Activated CD8-positive, alpha-beta memory T cell treated with anti-CD3 and anti-CD28 coated beads, Interleukin-2, amount 10 ng/mL, durations not matched to agents 7 days and 5 days (primary cell): ENCODE data around the gene BLCAP. TPM values are rescaled to one million over a fixed set of nuclear protein-coding genes. Genes with fewer than 3 reads are reported as not detected.
"Not testable (repeated sequence)": the region's sequence is repeated elsewhere in the genome, so short reads cannot be mapped to it uniquely, and the experiment has no call there.

ENCODE experiments used
- ATAC-seq: fragments of 150-1000 bp; cut with Tn5 transposase; one replicate; pipeline ENCODE4 v1.10.0; 2021; ENCODE audit warnings: moderate library complexity
- CTCF ChIA-PET: fragments of 350-600 bp; sonication (Branson Sonifier 250); formaldehyde crosslinking; loops from one replicate; lab custom pipeline; 2021; ENCODE audit warnings: antibody characterized with exemption; lab: Charles Lee
- DNase-seq: peaks from one replicate; pipeline ENCODE4 v3.0.0-alpha.2; 2020
- H3K27ac Mint-ChIP-seq: one replicate; pipeline ENCODE4 v1.8.0; 2021; ENCODE audit warnings: mild to moderate bottlenecking, mixed read lengths
- H3K27me3 Mint-ChIP-seq: one replicate; pipeline ENCODE4 v1.8.0; 2021; ENCODE audit warnings: mixed read lengths
- H3K36me3 Mint-ChIP-seq: one replicate; pipeline ENCODE4 v1.8.0; 2021; ENCODE audit warnings: mild to moderate bottlenecking, mixed read lengths
- H3K4me1 Mint-ChIP-seq: one replicate; pipeline ENCODE4 v1.8.0; 2021; ENCODE audit warnings: mixed read lengths
- H3K4me3 Mint-ChIP-seq: one replicate; pipeline ENCODE4 v1.8.0; 2021; ENCODE audit warnings: mild to moderate bottlenecking, moderate library complexity, mixed read lengths
- H3K9me3 Mint-ChIP-seq: one replicate; pipeline ENCODE4 v1.8.0; 2022; ENCODE audit warnings: low read depth, mixed read lengths
- total RNA-seq, 2 experiments: library from RNA; stranded (reverse); gene quantifications; one replicate each; pipeline ENCODE4 v1.2.3, GENCODE V29; 2021

The BLCAP gene, protein sequence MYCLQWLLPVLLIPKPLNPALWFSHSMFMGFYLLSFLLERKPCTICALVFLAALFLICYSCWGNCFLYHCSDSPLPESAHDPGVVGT
- 10 to 100 TPM; 32.0 to 36.3 TPM for total RNA-seq

DNA sequence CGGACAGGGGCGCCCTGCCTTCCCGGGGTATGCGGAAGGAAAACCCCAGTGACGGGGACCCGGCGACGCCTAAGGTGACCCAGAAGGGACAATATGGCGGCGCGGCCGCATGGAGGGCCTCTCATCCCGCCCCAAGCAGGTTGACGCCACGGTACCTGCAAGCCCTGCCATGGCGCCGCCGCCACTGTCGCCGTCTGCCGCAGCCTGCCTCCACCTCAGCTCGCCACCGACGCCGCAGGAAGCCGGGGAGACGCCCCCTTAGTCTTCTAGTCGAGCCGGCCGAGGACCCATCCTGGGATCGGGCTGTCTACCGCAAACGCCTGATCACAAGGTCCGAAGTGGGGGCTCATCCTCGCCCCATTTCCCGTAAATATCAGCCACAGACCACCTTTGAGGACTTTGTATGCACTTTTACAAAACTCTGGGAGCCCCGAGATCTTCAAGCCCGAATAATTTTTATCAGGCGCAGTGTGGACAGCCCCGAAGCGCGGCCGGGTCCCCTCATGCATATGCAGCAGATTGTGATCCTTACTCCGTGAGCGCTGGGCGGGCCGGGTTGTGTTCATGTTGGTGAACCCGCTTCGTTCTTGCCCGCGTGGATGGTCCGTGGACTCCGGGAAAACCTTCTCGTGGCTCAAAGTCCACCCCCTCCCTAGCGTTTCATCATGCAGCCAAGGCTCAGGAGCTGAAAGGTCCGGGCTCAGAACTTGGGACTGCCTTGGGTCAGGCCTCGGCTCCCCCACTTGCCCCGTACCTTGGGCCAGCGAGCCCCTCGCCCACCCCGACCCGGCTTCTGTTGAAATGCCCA, at the start of gene BLCAP:
Gene BLCAP, minus strand, starts transcription at position 239 of the 808 bp plus-strand sequence. CDS start 8,702 bp downstream, outside the sequence.
- Mint-ChIP-seq H3K27ac (peak within 1 kb of the TSS; percentile 95), H3K4me3 (peak within 1 kb of the TSS; percentile 76), H3K9me3 (no peaks in the 10 kb centered on the region), H3K4me1 (peaks cover 42% of the 10 kb centered on the region), H3K36me3 (peaks cover 1% of the 10 kb centered on the region), H3K27me3 (no peaks in the 10 kb centered on the region)
- CTCF ChIA-PET, result interaction anchor here (0.6 to 2.2 kb wide), 5 partner anchors 239 to 349 kb away, joined by 3 to 5 read pairs (median 3); partner anchors contain the start of genes MANBAL, MROH8 and RPN2
- peak; percentile 92 for ATAC-seq
- peak; percentile 93 for DNase-seq

DNA sequence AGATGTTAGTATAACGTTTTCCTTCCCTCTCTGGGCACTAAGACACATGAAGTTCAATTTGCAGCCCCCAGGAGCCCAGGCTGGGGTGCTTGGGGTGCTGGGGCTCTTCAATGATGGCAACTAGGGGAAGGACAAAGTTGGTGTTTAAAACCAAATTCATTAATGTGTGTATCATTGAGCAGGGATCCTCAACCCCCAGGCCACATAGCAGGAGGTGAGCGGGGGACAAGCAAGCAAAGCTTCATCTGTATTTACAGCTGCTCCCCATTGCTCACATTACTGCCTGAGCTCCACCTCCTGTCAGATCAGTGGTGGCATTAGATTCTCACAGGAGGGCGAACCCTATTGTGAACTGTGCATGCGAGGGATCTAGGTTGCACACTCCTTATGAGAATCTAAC, 49.8 kb upstream of the BLCAP start:
- H3K27ac Mint-ChIP-seq, ATAC-seq, H3K36me3 Mint-ChIP-seq, H3K4me1 Mint-ChIP-seq, CTCF ChIA-PET, H3K9me3 Mint-ChIP-seq, H3K4me3 Mint-ChIP-seq, DNase-seq, H3K27me3 Mint-ChIP-seq: not testable (repeated sequence)

DNA sequence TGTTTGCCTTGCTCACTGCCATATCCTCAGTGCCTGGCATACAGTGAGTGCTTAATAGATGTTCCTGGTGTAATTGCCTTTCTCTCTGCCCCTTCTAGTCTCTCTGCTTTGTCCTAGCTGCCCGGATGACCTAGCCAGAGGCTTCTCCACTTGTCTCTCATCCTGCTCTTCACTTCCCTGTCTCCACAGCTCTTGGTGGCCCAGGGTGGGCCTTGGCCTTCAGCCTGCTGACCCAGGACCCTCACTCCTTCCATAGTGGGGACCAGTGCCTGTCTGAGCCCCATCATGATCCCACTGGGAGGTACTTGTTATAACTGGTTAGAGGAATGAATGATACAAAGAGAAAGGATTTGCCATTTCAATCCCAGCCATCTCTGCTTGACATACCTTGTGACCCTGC, 49.2 kb upstream of the BLCAP start:
- H3K9me3 Mint-ChIP-seq, result no peaks in the 10 kb centered on the region
- DNase-seq (no peak), ATAC-seq (no peak)
- no peak overlapping the region for H3K4me3 Mint-ChIP-seq
- H3K27me3 Mint-ChIP-seq, result no peaks in the 10 kb centered on the region
- H3K36me3 Mint-ChIP-seq, result no peaks in the 10 kb centered on the region
- no peak overlapping the region for H3K27ac Mint-ChIP-seq
- no peaks in the 10 kb centered on the region for H3K4me1 Mint-ChIP-seq
- CTCF ChIA-PET, result interaction anchor here (1.3 kb wide), 1 partner anchor 8 kb away, joined by 3 read pairs; no protein-coding TSS in a partner anchor

DNA sequence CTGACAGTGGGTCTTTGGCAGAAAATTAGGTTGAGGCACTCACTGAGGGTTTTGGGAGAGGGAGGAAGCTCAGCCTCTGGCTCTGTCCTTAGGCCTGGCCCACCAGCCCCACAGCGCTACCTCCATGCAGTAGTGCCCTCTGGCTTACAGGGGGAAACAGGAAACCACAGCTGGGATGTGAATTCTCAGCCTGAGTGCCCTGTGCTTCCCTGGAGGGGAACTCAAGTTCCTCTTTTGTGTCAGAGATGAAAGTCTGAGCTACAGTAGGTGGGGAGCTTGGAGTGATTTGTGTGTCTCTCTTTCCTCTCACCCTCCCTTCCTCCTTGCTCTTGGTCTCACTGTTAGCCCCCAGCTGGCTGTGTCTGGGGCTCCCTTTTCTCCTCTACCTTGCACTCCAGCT, 48.2 kb upstream of the BLCAP start:
- H3K27me3 Mint-ChIP-seq, result peaks cover 6% of the 10 kb centered on the region
- no peak overlapping the region for H3K4me3 Mint-ChIP-seq

DNA sequence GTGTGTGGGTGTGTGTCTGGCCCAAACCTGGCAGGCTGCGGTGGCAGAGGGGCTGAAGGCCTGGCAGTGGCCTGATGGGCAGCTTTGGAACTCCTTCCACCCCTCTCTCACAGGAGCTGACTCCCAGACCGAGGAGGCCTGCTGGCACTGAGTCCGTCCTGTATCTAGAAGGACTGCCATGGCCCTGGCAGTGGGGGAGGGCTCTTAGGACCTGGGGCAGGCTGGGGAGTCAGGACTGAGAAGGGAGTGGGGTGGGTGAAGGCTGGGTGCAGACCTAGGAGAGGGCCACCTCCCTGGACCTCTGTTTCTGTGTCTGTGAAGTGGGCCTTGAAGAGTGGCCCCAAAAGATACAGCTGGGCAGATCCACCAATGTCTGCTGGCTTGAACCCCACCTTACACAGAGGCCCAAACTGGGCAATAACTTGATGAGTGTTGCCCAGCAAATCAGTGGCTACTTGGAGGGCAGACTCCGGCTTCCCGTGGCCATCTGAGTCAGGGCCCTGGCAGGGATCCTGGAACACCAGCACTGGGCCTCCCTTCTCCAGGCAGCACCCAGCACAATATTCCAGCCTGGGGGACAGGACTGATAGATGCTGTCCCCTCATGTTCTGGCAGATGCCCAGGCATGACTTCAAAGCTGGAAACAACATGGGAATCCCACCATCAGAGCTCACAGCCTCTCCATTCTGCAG, 46.7 kb upstream of the BLCAP start:
- no peak for DNase-seq
- CTCF ChIA-PET, result interaction anchor here (1.4 to 1.5 kb wide), 2 partner anchors 10 to 647 kb away, joined by 4 to 8 read pairs; no protein-coding TSS in a partner anchor

More for the DNA sequence above, 48.2 kb upstream of the BLCAP start:
- DNase-seq (no peak), ATAC-seq (no peak)
- CTCF ChIA-PET, result interaction anchor here (1.3 to 1.5 kb wide), 4 partner anchors 9 to 645 kb away, joined by 3 to 8 read pairs (median 4); no protein-coding TSS in a partner anchor
- Mint-ChIP-seq H3K27ac (no peak overlapping the region), H3K4me1 (no peaks in the 10 kb centered on the region), H3K9me3 (no peaks in the 10 kb centered on the region), H3K36me3 (no peaks in the 10 kb centered on the region)

DNA sequence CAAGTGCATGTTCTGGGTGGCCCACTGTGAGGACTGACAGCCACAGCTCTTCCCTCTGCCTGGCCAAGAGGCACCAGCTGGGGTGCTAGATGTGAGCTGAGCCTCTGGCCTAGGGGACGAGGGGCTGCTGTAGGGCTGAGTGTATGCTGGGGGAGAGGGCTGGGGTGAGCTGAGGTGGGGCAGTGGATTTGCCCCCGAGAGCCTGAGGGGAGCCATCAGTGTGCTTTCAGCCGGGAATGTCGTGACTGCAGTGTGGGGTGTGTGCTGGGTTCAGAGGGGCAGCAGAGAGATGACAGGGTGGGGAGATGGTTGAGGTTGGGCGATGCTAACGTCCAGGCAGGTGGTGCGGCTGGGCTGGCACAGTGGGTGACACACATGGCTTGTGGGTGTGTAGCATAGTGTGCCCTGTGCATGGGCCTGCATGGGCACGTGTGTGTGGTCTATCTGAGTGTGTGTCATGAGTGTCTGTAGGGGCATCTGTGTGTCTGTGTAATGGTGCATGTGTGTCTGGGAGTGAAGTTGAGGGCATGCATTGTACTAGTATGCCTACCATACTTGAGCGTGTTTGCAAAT, 46.0 kb upstream of the BLCAP start:
- Mint-ChIP-seq H3K4me3 (no peak overlapping the region), H3K27me3 (peaks cover 21% of the 10 kb centered on the region), H3K27ac (no peak overlapping the region), H3K36me3 (no peaks in the 10 kb centered on the region), H3K9me3 (no peaks in the 10 kb centered on the region), H3K4me1 (no peaks in the 10 kb centered on the region)
- no peak for DNase-seq
- ATAC-seq, result no peak
- CTCF ChIA-PET, result no interaction called here

More for the DNA sequence above, 46.7 kb upstream of the BLCAP start:
- H3K36me3 Mint-ChIP-seq, result no peaks in the 10 kb centered on the region
- no peak overlapping the region for H3K27ac Mint-ChIP-seq
- H3K27me3 Mint-ChIP-seq, result peaks cover 15% of the 10 kb centered on the region
- no peaks in the 10 kb centered on the region for H3K4me1 Mint-ChIP-seq
- no peak for ATAC-seq
- no peak overlapping the region for H3K4me3 Mint-ChIP-seq
- H3K9me3 Mint-ChIP-seq, result no peaks in the 10 kb centered on the region

DNA sequence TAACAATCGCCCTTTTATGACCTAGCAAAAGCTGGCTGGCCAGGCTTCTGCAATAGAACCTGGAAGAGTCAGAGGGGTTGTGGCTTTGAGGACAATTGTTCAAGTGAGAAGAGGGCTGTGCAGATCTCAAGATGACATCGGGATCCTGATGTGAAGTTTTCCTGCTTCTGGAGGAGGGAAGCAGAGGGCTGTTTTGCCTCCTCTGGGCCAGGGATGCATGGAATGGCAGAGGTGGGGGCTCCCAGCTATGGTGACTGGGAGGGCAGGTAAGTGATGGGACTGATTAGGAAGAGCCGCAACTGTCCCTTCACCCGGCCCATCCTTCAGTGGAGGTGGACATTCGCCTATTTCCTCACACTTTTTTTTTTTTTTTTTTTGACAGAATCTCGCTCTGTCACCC, 43.4 kb upstream of the BLCAP start:
- DNase-seq (no peak), ATAC-seq (no peak)
- peaks cover 40% of the 10 kb centered on the region for H3K27me3 Mint-ChIP-seq
- no peak overlapping the region for H3K27ac Mint-ChIP-seq
- no peaks in the 10 kb centered on the region for H3K36me3 Mint-ChIP-seq
- H3K4me1 Mint-ChIP-seq, result no peaks in the 10 kb centered on the region
- CTCF ChIA-PET, result no interaction called here
- H3K4me3 Mint-ChIP-seq, result no peak overlapping the region
- no peaks in the 10 kb centered on the region for H3K9me3 Mint-ChIP-seq

DNA sequence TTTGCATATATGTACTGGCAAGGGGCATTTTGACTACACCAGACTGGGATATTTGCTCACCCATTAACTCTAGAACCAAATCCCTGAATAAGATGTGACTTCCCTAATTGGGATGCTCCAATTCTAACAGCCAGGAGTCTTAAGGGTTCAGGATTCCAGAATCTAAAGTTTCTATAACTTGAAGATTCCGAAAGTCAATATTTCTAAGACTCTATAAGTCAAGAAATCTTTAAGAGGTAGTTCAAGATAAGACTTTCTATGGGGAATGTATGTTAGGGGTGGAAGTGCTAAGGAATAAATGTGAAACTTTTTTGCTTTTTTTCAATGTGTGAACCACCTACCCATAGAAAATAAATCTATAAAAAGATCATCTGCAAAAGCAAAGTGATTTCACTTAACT, 42.7 kb upstream of the BLCAP start:
- no peak overlapping the region for H3K27ac Mint-ChIP-seq
- no peak for ATAC-seq

DNA sequence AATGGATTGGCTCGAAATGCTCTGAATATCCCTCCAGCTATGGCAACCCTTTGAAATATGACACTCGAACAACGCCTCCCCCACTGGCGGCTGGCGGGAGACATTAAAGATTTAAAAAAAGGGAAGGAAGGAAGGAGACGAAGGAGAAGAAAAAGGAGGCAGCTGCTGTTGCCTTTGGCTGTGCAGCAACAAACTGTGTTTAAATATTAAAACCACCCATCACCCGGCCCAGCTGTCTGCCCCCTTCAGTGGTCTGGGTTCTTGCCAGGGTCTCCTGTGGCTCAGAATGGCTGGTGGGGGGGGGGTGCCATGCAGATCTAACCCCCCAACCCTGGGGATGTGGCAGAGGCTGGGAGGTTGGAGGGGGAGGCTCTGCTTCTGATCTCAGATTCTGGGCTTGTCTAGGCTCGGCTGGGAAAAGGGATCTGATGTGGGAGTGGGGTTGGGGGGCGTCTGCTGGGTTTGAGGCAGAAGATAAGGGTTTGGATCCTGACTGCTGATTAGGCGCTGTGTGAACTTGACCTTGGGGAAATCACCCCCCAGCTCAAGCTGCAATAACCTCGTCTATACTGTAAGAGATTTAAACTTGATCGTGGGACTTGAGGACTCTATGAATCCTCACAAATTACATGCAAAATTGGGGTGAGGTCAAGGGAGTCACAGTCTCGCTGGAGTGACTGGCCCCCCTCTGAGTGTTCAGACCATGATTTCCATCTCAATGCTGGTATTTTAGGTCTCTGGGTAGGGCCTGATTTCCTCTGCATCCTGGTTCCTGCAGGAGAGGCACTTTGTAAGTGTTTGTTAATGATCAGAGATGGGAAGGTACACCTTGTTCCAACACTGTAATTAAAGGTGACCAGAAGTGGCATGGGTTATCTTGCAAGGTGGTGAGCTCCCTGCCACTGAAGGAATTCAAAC, 40.3 kb upstream of the BLCAP start:
- no peak for DNase-seq
- Mint-ChIP-seq H3K4me1 (no peaks in the 10 kb centered on the region), H3K27ac (no peak overlapping the region), H3K4me3 (no peak overlapping the region), H3K9me3 (no peaks in the 10 kb centered on the region), H3K36me3 (no peaks in the 10 kb centered on the region), H3K27me3 (peaks cover 60% of the 10 kb centered on the region)
- CTCF ChIA-PET, result interaction anchor here (2.8 kb wide), 1 partner anchor 653 kb away, joined by 10 read pairs; no protein-coding TSS in a partner anchor
- ATAC-seq, result no peak

More for the DNA sequence above, 42.7 kb upstream of the BLCAP start:
- H3K4me3 Mint-ChIP-seq, result no peak overlapping the region
- CTCF ChIA-PET, result no interaction called here
- H3K4me1 Mint-ChIP-seq, result no peaks in the 10 kb centered on the region
- no peak for DNase-seq
- H3K36me3 Mint-ChIP-seq, result no peaks in the 10 kb centered on the region
- H3K9me3 Mint-ChIP-seq, result no peaks in the 10 kb centered on the region
- H3K27me3 Mint-ChIP-seq, result peaks cover 44% of the 10 kb centered on the region

DNA sequence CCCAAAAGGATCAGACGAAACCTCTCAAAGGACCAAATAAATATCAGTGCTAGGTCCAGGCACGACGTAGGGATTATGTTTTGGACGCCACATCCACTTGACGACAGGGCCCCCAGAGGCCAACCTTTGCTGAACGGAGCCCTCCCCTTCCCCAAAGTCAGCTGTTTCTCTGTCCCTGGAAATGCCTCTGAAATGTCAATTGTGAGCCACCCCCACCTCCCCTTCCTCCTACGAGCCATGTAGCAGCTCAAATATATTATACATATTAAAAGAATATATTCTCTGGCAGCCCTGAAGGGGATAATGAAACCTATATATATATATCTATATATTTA, 39.6 kb upstream of the BLCAP start:
- Mint-ChIP-seq H3K9me3 (no peaks in the 10 kb centered on the region), H3K4me1 (no peaks in the 10 kb centered on the region), H3K4me3 (no peak overlapping the region), H3K36me3 (no peaks in the 10 kb centered on the region), H3K27me3 (peaks cover 61% of the 10 kb centered on the region), H3K27ac (no peak overlapping the region)
- ATAC-seq (no peak), DNase-seq (no peak)
- CTCF ChIA-PET, result interaction anchor here (2.8 kb wide), 1 partner anchor 654 kb away, joined by 10 read pairs; no protein-coding TSS in a partner anchor

DNA sequence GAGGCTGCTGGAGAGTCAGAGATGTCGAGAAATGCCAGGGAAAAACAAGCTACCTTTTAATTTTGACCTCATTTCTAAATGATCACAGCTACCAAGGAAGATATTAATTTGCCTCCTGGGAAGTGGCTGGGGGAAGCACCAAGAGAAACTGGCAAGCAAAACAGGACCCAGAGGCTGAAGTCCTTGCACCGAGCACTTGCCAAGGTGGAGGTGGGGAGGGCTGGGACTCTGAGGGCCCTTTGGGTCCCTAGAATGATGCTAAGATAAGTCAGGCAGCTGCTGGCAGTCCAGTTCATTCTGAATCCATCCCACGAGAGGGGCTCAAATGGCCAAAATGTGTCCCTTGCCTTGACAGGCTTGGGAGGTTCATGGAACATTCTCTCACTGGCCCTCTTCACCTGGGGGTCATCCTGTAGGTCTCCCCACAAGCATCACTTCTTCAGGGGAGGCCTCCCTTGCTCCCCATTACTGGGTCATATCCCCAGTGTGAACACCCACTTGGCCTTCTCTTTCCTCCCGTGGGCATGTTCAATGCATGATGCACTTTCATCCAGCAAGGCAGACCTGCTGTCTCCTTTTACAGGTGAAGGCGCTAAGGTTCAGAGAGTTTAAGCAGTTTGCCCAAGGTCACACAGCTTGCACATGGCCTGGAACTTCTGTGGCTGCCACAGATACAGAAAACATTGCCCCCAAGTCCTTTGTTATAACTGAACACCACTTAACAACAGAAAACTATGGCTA, 39.1 kb upstream of the BLCAP start:
- Mint-ChIP-seq H3K4me1 (no peaks in the 10 kb centered on the region), H3K9me3 (no peaks in the 10 kb centered on the region), H3K4me3 (no peak overlapping the region), H3K27ac (no peak overlapping the region), H3K36me3 (no peaks in the 10 kb centered on the region), H3K27me3 (peaks cover 64% of the 10 kb centered on the region)
- no peak for DNase-seq
- CTCF ChIA-PET, result interaction anchor here (2.8 kb wide), 1 partner anchor 655 kb away, joined by 10 read pairs; no protein-coding TSS in a partner anchor
- ATAC-seq, result no peak
